GM12875 (cell line): Measurements from ENCODE around the gene RNF157.
A peak's percentile ranks its signal among the peaks of the same experiment; 100 is the strongest.
"Not testable (repeated sequence)": the region's sequence is repeated elsewhere in the genome, so short reads cannot be mapped to it uniquely, and the experiment has no call there.

Source experiments
- H3K4me3 ChIP-seq: one replicate; pipeline ENCODE4 v1.5.1; 2011; ENCODE audit warnings: low read depth, low read length, control low read depth
- CTCF ChIP-seq: IDR thresholded peaks from 2 replicates; pipeline ENCODE4 v1.5.1; 2011; ENCODE audit warnings: low read depth, mild to moderate bottlenecking, control low read depth, inconsistent platforms, low read length, moderate library complexity, borderline replicate concordance; ENCODE audit not compliant: insufficient read depth

The RNF157 gene

GRCh38 chr17:76263896-76264295 lies 23.6 kb upstream of the RNF157 start:
- no peak overlapping the region for H3K4me3 ChIP-seq
- TF ChIP-seq CTCF = no peak

GRCh38 chr17:76262732-76263344 lies 22.5 kb upstream of the RNF157 start:
- no peak for TF ChIP-seq CTCF
- H3K4me3 ChIP-seq = peak overlapping the region; percentile 24

- no peak for TF ChIP-seq CTCF
- H3K4me3 ChIP-seq = peak overlapping the region; percentile 12
Measured at GRCh38 chr17:76261421-76262215, 21.3 kb upstream of the RNF157 start.

- no peak overlapping the region for H3K4me3 ChIP-seq
- no peak for TF ChIP-seq CTCF
Measured at GRCh38 chr17:76260669-76261068, 20.4 kb upstream of the RNF157 start.

GRCh38 chr17:76260220-76260619 lies 19.9 kb upstream of the RNF157 start:
- H3K4me3 ChIP-seq = no peak overlapping the region
- TF ChIP-seq CTCF = no peak

- not testable (repeated sequence) for H3K4me3 ChIP-seq
Measured at GRCh38 chr17:76256430-76257050, 16.2 kb upstream of the RNF157 start.

- no peak for TF ChIP-seq CTCF
- H3K4me3 ChIP-seq = no peak overlapping the region
Measured at GRCh38 chr17:76255801-76256429, 15.6 kb upstream of the RNF157 start.
